NCI-H510A treated with DMSO at 0.1 percent for 48 hours (cell line): ENCODE results near the gene LUC7L.
"Not testable (repeated sequence)": the region's sequence is repeated elsewhere in the genome, so short reads cannot be mapped to it uniquely, and the experiment has no call there.

ENCODE experiments used
- DNase-seq: peaks from one replicate; lab custom pipeline; 2025; lab: John Stamatoyannopoulos, UW

Gene LUC7L

GRCh38 chr16:179211-180092 lies 49.8 kb downstream of the LUC7L start:
- DNase-seq, result no peak

- no peak for DNase-seq
Observed at GRCh38 chr16:178668-179015, 50.6 kb downstream of the LUC7L start.

- DNase-seq, result no peak
Observed at GRCh38 chr16:177981-178667, 51.1 kb downstream of the LUC7L start.

- peak; percentile 93 for DNase-seq
Observed at GRCh38 chr16:177394-177822, 51.8 kb downstream of the LUC7L start.

GRCh38 chr16:176477-177382 lies 52.5 kb downstream of the LUC7L start, which contains the start of gene HBA1:
Gene HBA1, plus strand, starts transcription at chr16:176680. Its CDS starts 37 bp downstream, at chr16:176717.
- DNase-seq, result not testable (repeated sequence)

GRCh38 chr16:176006-176405 lies 53.2 kb downstream of the LUC7L start:
- DNase-seq, result not testable (repeated sequence)

- no peak for DNase-seq
Observed at GRCh38 chr16:175011-175949, 54.0 kb downstream of the LUC7L start.

- not testable (repeated sequence) for DNase-seq
Observed at GRCh38 chr16:173928-174769, 55.1 kb downstream of the LUC7L start.

- not testable (repeated sequence) for DNase-seq
Observed at GRCh38 chr16:173211-173854, 55.9 kb downstream of the LUC7L start.

GRCh38 chr16:172374-172941 lies 56.8 kb downstream of the LUC7L start, which contains the start of gene HBA2:
Gene HBA2, plus strand, starts transcription at chr16:172876. Its CDS starts 37 bp downstream, at chr16:172913.
- DNase-seq, result not testable (repeated sequence)

- no peak for DNase-seq
Observed at GRCh38 chr16:170788-171187, 58.5 kb downstream of the LUC7L start.

GRCh38 chr16:170088-170507 lies 59.2 kb downstream of the LUC7L start:
- DNase-seq, result not testable (repeated sequence)

GRCh38 chr16:169014-169413 lies 60.2 kb downstream of the LUC7L start:
- no peak for DNase-seq

GRCh38 chr16:168424-168823 lies 60.8 kb downstream of the LUC7L start:
- DNase-seq, result peak; percentile 56

GRCh38 chr16:167122-167690 lies 62.0 kb downstream of the LUC7L start:
- no peak for DNase-seq

GRCh38 chr16:166375-167121 lies 62.7 kb downstream of the LUC7L start:
- DNase-seq, result no peak

- no peak for DNase-seq
Observed at GRCh38 chr16:165539-166374, 63.5 kb downstream of the LUC7L start, which contains the start of gene HBM. Gene HBM, plus strand, starts transcription at chr16:165978. Its CDS starts 20 bp downstream, at chr16:165998.
